GM23338 (cell line): ENCODE measurements around the gene ME2. TPM values are rescaled to one million over a fixed set of nuclear protein-coding genes. Genes with fewer than 3 reads are reported as not detected.
A peak's percentile ranks its signal among the peaks of the same experiment; 100 is the strongest.
"Not testable (repeated sequence)": the region's sequence is repeated elsewhere in the genome, so short reads cannot be mapped to it uniquely, and the experiment has no call there.

ENCODE experiments used
- ATAC-seq: fragments of 200-7000 bp; cut with Tn5 transposase; 3 replicates; pipeline ENCODE4 v1.9.1; 2020
- DNase-seq: peaks from one replicate; pipeline ENCODE4 v3.0.0-alpha.2; 2015; ENCODE audit warnings: low spot score
- H2AFZ ChIP-seq: fragments of 200-600 bp; sonication (generic); 2 replicates; pipeline ENCODE4 v1.8.0; 2016; ENCODE audit warnings: antibody characterized with exemption, mild to moderate bottlenecking, moderate library complexity
- H3F3A ChIP-seq: fragments of 200-600 bp; sonication (generic); replicated peaks from 2 replicates; pipeline ENCODE4 v1.8.0; 2017; ENCODE audit warnings: antibody characterized with exemption, mixed run types, low read depth
- H3K27ac ChIP-seq: fragments of 200-600 bp; sonication (generic); 2 replicates; pipeline ENCODE4 v1.6.1; 2016; ENCODE audit warnings: low read depth
- H3K27me3 ChIP-seq: fragments of 200-600 bp; sonication (generic); 2 replicates; pipeline ENCODE4 v1.8.0; 2016; ENCODE audit warnings: mild to moderate bottlenecking, mixed run types, moderate library complexity; ENCODE audit not compliant: insufficient read depth
- H3K36me3 ChIP-seq: fragments of 200-600 bp; sonication (generic); 2 replicates; pipeline ENCODE4 v1.8.0; 2016; ENCODE audit warnings: mild to moderate bottlenecking; ENCODE audit not compliant: insufficient read depth
- H3K4me1 ChIP-seq: fragments of 200-600 bp; sonication (generic); 2 replicates; pipeline ENCODE4 v1.8.0; 2016; ENCODE audit warnings: mild to moderate bottlenecking, moderate library complexity; ENCODE audit not compliant: insufficient read depth
- H3K4me2 ChIP-seq: fragments of 200-600 bp; sonication (generic); 2 replicates; pipeline ENCODE4 v1.7.1; 2017; ENCODE audit warnings: mixed run types
- H3K4me3 ChIP-seq: fragments of 200-600 bp; sonication (generic); 2 replicates; pipeline ENCODE4 v1.6.1; 2016; ENCODE audit warnings: mixed run types
- H3K79me2 ChIP-seq: fragments of 200-600 bp; sonication (generic); replicated peaks from 2 replicates; pipeline ENCODE4 v1.8.0; 2017; ENCODE audit warnings: mild to moderate bottlenecking; ENCODE audit not compliant: insufficient read depth
- H3K9me2 ChIP-seq: fragments of 200-600 bp; sonication (generic); 2 replicates; pipeline ENCODE4 v1.8.0; 2017; ENCODE audit not compliant: insufficient read depth
- H4K20me1 ChIP-seq: fragments of 200-600 bp; sonication (generic); replicated peaks from 2 replicates; pipeline ENCODE4 v1.8.0; 2017; ENCODE audit warnings: mild to moderate bottlenecking; ENCODE audit not compliant: insufficient read depth
- H3K27ac Mint-ChIP-seq: 2 replicates; pipeline ENCODE4 v1.8.0; 2020; ENCODE audit warnings: inconsistent platforms, mild to moderate bottlenecking, moderate library complexity, mixed read lengths
- H3K27me3 Mint-ChIP-seq: 3 replicates; pipeline ENCODE4 v1.8.0; 2022; ENCODE audit warnings: low read depth, mild to moderate bottlenecking, moderate library complexity, mixed read lengths, inconsistent platforms; ENCODE audit not compliant: insufficient read depth, poor library complexity
- H3K36me3 Mint-ChIP-seq: 3 replicates; pipeline ENCODE4 v1.8.0; 2021; ENCODE audit warnings: low read depth, mild to moderate bottlenecking, inconsistent platforms, moderate library complexity, mixed read lengths
- H3K4me1 Mint-ChIP-seq: 3 replicates; pipeline ENCODE4 v1.8.0; 2020; ENCODE audit warnings: mild to moderate bottlenecking, inconsistent platforms, mixed read lengths
- H3K4me3 Mint-ChIP-seq: 3 replicates; pipeline ENCODE4 v1.8.0; 2021; ENCODE audit warnings: moderate library complexity, mild to moderate bottlenecking, inconsistent platforms, mixed read lengths
- H3K9me3 Mint-ChIP-seq: 3 replicates; pipeline ENCODE4 v1.8.0; 2020; ENCODE audit warnings: moderate library complexity, mild to moderate bottlenecking, inconsistent platforms, mixed read lengths
- CREB1 ChIP-seq: fragments of 250-450 bp; sonication (Bioruptor Pico); IDR thresholded peaks from 2 replicates; pipeline ENCODE4 v1.5.0; 2020; ENCODE audit warnings: low read depth, mild to moderate bottlenecking, moderate library complexity
- CTCF ChIP-seq, 2 experiments: fragments of 200-600 bp in 1 of 2; sonication (generic) in 1 of 2; conservative IDR thresholded peaks; 2 replicates each; pipeline versions ENCODE4 v1.5.1 to v1.6.1; 2016 to 2017; ENCODE audit warnings: antibody characterized with exemption in 2 of 2, low read depth in 2 of 2, mild to moderate bottlenecking in 2 of 2, moderate library complexity in 1 of 2
- ETS1 ChIP-seq: IDR thresholded peaks from 2 replicates; pipeline ENCODE4 v1.6.1; 2016; ENCODE audit warnings: antibody characterized with exemption
- NANOG ChIP-seq: IDR thresholded peaks from 2 replicates; pipeline ENCODE4 v1.6.1; 2016; ENCODE audit warnings: antibody characterized with exemption, borderline replicate concordance
- STAT1 ChIP-seq: IDR thresholded peaks from one replicate; pipeline ENCODE4 v1.6.1; 2016; ENCODE audit warnings: antibody characterized with exemption; ENCODE audit not compliant: unreplicated experiment
- ZNF114 ChIP-seq: fragments of 250-450 bp; sonication (Bioruptor Pico); IDR thresholded peaks from 2 replicates; pipeline ENCODE4 v1.5.0; 2020; ENCODE audit warnings: mild to moderate bottlenecking, moderate library complexity
- polyA plus RNA-seq: library from polyadenylated mRNA; unstranded; fragments of >200 nt; fragmentation: Nextera tagmentation; extraction: Ambion mirVana; gene quantifications from 2 replicates; pipeline ENCODE4 v1.2.1, GENCODE V29; 2016
- total RNA-seq: library from RNA; depleted of rRNA; stranded (reverse); fragments of >200 nt; shearing (Covaris generic); gene quantifications from 2 replicates; pipeline ENCODE4 v1.2.3, GENCODE V29; 2014

The ME2 gene
- total and polyA plus RNA-seq, 2 experiments from 2014 or later = 61.0 to 102 TPM

GRCh38 chr18:50857166-50857565 lies 21.8 kb upstream of the ME2 start:
- H2AFZ ChIP-seq, H3K4me1 ChIP-seq, H3K36me3 Mint-ChIP-seq, H3K27ac Mint-ChIP-seq, H3K4me3 ChIP-seq, H3K79me2 ChIP-seq, H3K4me2 ChIP-seq, H3K36me3 ChIP-seq, H3K4me3 Mint-ChIP-seq, H3K9me2 ChIP-seq, H3K27ac ChIP-seq, H3K27me3 Mint-ChIP-seq, H3K9me3 Mint-ChIP-seq, H4K20me1 ChIP-seq, H3F3A ChIP-seq, ATAC-seq, H3K4me1 Mint-ChIP-seq, DNase-seq, H3K27me3 ChIP-seq: not testable (repeated sequence)

GRCh38 chr18:50857694-50858093 lies 21.2 kb upstream of the ME2 start:
- H3F3A ChIP-seq = no peaks in the 10 kb centered on the region
- Mint-ChIP-seq H3K36me3 (no peaks in the 10 kb centered on the region), H3K4me3 (no peak overlapping the region), H3K9me3 (peaks cover 2% of the 10 kb centered on the region; the same call in 1 of the 3 replicates), H3K27me3 (peaks cover 5% of the 10 kb centered on the region), H3K27ac (no peak overlapping the region), H3K4me1 (peaks cover 6% of the 10 kb centered on the region)
- H3K79me2 ChIP-seq = no peaks in the 10 kb centered on the region
- H3K4me3 ChIP-seq = no peak overlapping the region
- no peaks in the 10 kb centered on the region for H3K4me1 ChIP-seq
- TF ChIP-seq STAT1 (no peak), CTCF (conservative IDR thresholded peaks at IDR 0.05; ENCODE audit: low read depth in 2 of 2) (peak in 1 of 2 experiments; percentile 44; a peak in 2 of 4 replicates)
- H4K20me1 ChIP-seq = no peaks in the 10 kb centered on the region
- H3K4me2 ChIP-seq = no peak overlapping the region
- DNase-seq = no peak
- no peaks in the 10 kb centered on the region; the same call in 1 of the 2 replicates for H3K9me2 ChIP-seq
- H3K27me3 ChIP-seq = no peaks in the 10 kb centered on the region
- H3K27ac ChIP-seq = no peak overlapping the region
- no peak overlapping the region for H2AFZ ChIP-seq
- no peak for ATAC-seq
- no peaks in the 10 kb centered on the region for H3K36me3 ChIP-seq

DNA sequence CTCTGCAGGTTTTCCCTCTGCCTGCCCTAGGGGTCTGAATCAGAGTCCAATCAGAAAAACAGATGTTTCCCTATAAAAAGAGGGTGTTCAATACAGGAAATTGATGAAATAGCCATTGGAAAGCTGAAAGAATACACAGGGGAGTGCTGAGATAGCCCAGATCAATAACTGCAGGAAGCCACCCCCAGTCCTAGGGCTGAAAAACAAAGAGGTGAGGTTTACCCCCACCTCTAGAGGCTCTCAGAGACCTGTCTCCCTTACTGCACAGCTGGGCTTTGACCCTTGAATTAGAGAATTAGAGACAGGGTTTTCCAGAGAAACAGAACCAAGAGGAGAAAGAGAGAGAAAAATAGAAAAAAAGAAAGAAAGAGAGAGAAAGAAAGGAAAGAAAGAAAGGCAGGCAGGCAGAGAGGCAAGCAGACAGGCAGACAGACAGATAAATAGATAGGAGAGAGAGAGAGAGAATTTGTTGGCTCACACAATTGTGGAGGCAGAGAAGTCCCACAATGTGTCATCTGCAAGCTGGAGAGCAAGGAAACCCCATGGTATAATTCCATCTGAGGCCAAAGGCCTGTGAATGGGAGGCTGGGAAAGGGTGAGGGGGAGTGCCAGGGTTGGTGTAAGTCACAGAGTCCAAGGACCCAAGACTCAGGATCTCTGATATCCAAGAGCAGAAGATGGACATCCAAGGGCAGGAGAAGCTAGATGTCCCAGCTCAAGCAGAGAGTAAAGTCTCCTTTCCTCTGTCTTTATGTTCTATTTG lies 18.9 kb upstream of the ME2 start:
- Histone ChIP-seq H3K27ac (no peak overlapping the region), H3F3A (no peaks in the 10 kb centered on the region), H3K79me2 (no peaks in the 10 kb centered on the region), H4K20me1 (no peaks in the 10 kb centered on the region), H3K4me2 (no peak overlapping the region), H3K4me1 (no peaks in the 10 kb centered on the region), H3K4me3 (no peak overlapping the region), H3K9me2 (no peaks in the 10 kb centered on the region; the same call in 1 of the 2 replicates), H3K36me3 (no peaks in the 10 kb centered on the region), H3K27me3 (no peaks in the 10 kb centered on the region), H2AFZ (no peak overlapping the region)
- DNase-seq (no peak), ATAC-seq (no peak)
- Mint-ChIP-seq H3K4me1 (no peaks in the 10 kb centered on the region), H3K27ac (no peak overlapping the region), H3K4me3 (no peak overlapping the region), H3K36me3 (no peaks in the 10 kb centered on the region), H3K27me3 (peaks cover 3% of the 10 kb centered on the region), H3K9me3 (no peaks in the 10 kb centered on the region)
- TF ChIP-seq CREB1 (CRISPR knock-in tag) (no peak), ZNF114 (CRISPR knock-in tag) (no peak), STAT1 (no peak), NANOG (no peak), CTCF (conservative IDR thresholded peaks at IDR 0.05; ENCODE audit: low read depth in 2 of 2) (no peak), ETS1 (no peak)
